ENCODE results near the gene ARL14. TPM values are rescaled to one million over a fixed set of nuclear protein-coding genes. Genes with fewer than 3 reads are reported as not detected.

Gene ARL14
- total RNA-seq, result not detected
- total RNA-seq, result 0 reads per million in 2 donors

DNA sequence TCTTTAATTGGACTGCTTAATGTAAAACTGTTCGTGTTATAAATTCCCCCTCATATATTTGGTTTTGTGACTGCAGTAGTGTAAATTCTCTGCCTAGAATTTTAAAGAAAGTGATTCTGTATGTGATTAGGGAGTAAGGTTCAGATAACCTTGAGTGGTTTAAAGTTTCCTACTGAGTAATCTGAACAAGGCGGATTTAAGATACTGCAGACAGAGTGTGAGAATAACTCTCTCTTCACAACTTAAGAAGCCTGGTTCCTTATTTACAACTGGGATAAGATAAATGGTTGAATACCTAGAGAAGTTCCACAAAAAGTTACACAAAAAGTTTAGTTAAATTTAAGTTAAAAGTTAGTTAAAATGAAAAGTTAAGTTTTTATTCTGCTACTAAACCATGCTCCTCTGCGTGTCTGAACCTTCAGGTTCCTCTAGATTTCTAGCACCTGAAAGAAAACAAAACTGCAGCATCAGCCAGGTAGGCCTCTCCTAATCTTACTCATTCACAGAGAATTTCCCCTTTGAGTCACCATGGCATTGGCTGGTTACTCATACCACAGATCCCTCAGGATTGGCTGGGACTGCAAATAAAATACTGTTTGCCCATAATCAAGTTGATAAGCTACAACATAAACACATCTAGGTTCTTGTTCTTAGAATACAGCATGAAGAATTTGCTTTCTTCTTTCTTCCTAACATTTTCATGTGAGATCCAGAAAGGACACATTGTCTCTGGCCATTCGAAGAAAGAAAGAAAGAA lies at the start of gene ARL14:
Gene ARL14 (plus strand): TSS at position 614 of the 757 bp plus-strand sequence. CDS start 187 bp downstream, outside the sequence.
- ATAC-seq, result no peak
- no peak within 1 kb of the TSS for H3K27ac Mint-ChIP-seq

DNA sequence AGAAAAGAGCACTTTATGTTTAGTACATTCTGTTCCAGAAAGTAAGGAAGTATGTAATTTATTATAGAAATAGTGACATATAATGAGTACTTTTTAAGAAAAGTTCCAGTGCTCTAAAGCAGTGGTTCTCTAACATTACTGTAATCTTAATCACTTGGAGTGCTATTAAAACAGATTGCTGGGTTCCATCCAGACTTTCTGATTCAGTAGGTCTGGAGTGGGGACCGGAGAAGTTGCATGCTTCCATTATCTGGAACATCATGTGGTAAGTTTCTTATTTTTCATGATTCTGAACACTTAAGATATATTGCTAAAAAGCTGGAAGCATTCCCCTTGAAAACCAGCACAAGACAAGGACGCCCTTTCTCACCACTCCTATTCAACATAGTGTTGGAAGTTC lies 47.5 kb upstream of the ARL14 start:
- no peak overlapping the region for H3K27ac Mint-ChIP-seq
- DNase-seq (no peak), ATAC-seq (no peak)
- no peaks in the 10 kb centered on the region for H3K9me3 ChIP-seq (ENCODE audit: control insufficient read depth, low read length, poor library complexity, severe bottlenecking)
- H3K4me1 Mint-ChIP-seq, result no peaks in the 10 kb centered on the region
- H3K36me3 Mint-ChIP-seq (ENCODE audit: low read depth), result peaks cover 2% of the 10 kb centered on the region
- peaks cover 36% of the 10 kb centered on the region for H3K27me3 Mint-ChIP-seq
- no peak overlapping the region for H3K4me3 Mint-ChIP-seq

More for the DNA sequence above, at the start of gene ARL14:
- Mint-ChIP-seq H3K4me3 (no peak within 1 kb of the TSS), H3K4me1 (no peaks in the 10 kb centered on the region), H3K27me3 (peaks cover 17% of the 10 kb centered on the region), H3K36me3 (ENCODE audit: low read depth) (peaks cover 2% of the 10 kb centered on the region)
- no peak for DNase-seq
- H3K9me3 ChIP-seq (ENCODE audit: control insufficient read depth, low read length, poor library complexity, severe bottlenecking), result no peaks in the 10 kb centered on the region

DNA sequence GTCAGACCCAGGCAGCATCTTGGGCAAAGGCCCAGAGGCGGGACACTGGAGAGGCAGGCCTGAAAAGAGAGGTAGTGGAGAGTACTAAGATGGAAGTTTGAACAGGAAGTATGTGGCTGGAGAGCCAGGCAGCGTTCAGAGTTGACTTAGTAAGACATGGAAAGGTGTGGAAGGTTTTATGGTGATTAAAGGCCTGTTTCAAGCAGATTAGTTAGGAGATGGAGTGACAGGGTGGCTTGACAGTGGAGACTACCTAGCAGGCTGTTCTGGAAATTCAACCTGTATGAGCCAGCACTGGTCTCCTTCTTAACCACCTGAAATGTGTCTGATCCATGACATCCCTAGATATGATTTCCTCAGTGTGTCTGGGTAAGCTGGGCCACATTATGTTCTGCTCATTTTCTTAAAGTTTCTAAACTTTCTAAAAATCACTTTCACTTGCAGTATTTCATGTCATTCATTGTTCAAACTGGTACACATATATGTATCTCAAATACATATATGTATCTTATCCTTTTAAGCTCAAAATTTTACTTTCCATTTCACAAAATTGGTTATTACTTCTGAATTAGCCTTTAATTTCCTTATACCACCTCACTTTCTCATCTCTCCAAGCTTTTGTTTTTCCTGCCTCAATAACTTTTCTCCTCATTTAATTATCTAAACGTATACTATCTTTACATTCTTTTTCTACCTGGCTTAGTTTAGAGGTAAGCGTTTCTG lies 43.4 kb upstream of the ARL14 start:
- Mint-ChIP-seq H3K27me3 (peaks cover 34% of the 10 kb centered on the region), H3K4me3 (no peak overlapping the region), H3K36me3 (ENCODE audit: low read depth) (peaks cover 2% of the 10 kb centered on the region), H3K27ac (no peak overlapping the region), H3K4me1 (no peaks in the 10 kb centered on the region)
- ATAC-seq (no peak), DNase-seq (no peak)
- no peaks in the 10 kb centered on the region for H3K9me3 ChIP-seq (ENCODE audit: control insufficient read depth, low read length, poor library complexity, severe bottlenecking)

DNA sequence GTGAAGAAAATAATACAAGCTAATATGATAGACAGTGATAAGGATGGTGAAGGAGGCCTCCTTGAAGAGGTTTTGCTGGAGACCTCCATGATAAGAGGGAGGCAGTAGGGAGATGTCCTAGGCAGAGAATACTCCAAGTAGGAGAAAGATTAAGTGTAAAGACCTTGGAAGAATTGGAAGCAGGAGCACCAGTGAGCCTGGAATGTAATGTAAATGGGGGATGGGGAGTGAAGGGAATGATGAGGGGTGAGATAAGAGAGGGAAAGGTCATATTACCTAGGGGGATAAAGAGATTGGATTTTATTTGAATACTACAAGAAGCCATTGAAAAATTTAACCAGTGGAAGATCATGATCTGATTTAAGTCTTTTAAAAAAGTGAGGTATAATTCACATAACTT lies 41.7 kb upstream of the ARL14 start:
- no peak overlapping the region for H3K4me3 Mint-ChIP-seq
- ATAC-seq (no peak), DNase-seq (no peak)
- peaks cover under 1% of the 10 kb centered on the region for H3K36me3 Mint-ChIP-seq (ENCODE audit: low read depth)
- no peaks in the 10 kb centered on the region for H3K9me3 ChIP-seq (ENCODE audit: control insufficient read depth, low read length, poor library complexity, severe bottlenecking)
- no peak overlapping the region for H3K27ac Mint-ChIP-seq
- H3K4me1 Mint-ChIP-seq, result no peaks in the 10 kb centered on the region
- peaks cover 29% of the 10 kb centered on the region for H3K27me3 Mint-ChIP-seq

DNA sequence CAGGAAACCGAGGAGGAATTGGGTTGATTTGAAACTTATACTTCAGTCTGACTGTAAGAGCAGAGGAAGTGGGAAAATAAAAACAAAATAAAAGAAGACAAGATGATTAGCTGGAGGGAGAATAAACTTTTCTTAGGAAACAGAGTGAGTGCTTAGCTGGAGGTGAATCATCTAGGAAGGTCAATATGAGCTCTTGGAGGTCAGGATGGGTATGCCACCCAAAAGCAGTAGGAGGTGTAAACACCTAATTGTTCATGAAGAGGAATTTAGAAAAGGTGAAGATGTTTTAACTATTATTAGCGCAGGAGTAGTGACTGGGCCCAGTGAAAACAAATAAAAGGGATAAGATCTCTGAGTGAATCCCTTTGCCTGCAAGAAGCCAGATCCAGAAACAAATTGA lies 39.9 kb upstream of the ARL14 start:
- no peak for ATAC-seq
- no peak for DNase-seq
- Mint-ChIP-seq H3K36me3 (ENCODE audit: low read depth) (no peaks in the 10 kb centered on the region), H3K4me3 (no peak overlapping the region), H3K4me1 (no peaks in the 10 kb centered on the region), H3K27ac (no peak overlapping the region), H3K27me3 (peaks cover 24% of the 10 kb centered on the region)
- no peaks in the 10 kb centered on the region for H3K9me3 ChIP-seq (ENCODE audit: control insufficient read depth, low read length, poor library complexity, severe bottlenecking)

DNA sequence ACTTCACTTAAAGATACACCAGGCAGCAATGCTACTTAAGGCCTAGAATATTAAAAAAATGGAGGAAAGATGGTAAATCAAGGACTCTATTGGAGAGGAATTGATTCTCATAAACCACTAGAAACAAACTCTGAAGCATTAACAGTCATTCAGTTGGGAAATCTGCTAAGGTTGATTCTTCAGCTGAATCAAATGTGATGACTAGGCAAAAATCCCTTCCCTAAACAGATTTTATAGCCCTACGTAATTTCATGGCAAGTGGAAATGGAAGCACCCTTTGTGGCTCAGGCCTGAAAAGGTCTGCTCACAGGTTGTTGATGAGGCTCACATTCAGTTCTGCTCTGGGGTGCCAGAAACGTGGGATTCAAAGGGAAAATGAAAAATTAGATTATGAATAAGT lies 38.8 kb upstream of the ARL14 start:
- ATAC-seq (no peak), DNase-seq (no peak)
- H3K27me3 Mint-ChIP-seq, result peaks cover 24% of the 10 kb centered on the region
- H3K36me3 Mint-ChIP-seq (ENCODE audit: low read depth), result no peaks in the 10 kb centered on the region
- H3K9me3 ChIP-seq (ENCODE audit: control insufficient read depth, low read length, poor library complexity, severe bottlenecking), result no peaks in the 10 kb centered on the region
- H3K27ac Mint-ChIP-seq, result no peak overlapping the region
- H3K4me3 Mint-ChIP-seq, result no peak overlapping the region
- peaks cover 3% of the 10 kb centered on the region for H3K4me1 Mint-ChIP-seq

DNA sequence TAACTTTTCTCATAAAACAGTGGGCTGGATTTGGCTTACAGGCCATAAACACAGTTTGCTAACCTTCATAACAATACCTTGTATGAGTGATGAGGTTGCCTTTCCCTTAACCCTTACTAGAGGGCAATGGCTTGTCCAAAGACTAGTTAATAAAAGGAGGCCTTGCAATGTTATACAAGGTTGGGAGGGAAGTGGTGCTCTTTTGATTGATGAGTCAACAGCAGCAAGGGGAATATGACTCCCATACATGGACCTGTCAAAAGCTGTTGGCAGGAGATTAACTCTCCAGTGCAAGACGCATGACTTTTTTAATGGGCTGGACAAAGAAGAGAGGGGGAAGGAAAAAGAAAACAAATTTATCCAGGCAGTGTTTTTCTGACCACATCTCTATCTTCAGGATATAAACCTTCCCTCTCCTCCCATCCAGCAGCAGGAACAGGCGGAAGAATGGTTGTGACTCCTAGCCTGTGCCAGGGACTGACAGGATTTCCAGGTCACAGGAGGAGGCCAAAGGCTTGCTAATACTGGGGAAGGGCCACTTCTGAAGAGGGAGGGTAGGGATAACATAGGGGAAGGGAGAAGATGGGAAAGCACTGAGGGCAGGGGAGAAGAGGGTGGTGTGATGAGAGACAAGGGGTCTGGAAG lies 35.2 kb upstream of the ARL14 start:
- ATAC-seq (no peak), DNase-seq (no peak)
- Mint-ChIP-seq H3K4me1 (peaks cover 3% of the 10 kb centered on the region), H3K36me3 (ENCODE audit: low read depth) (no peaks in the 10 kb centered on the region), H3K27ac (no peak overlapping the region), H3K27me3 (peaks cover 17% of the 10 kb centered on the region), H3K4me3 (no peak overlapping the region)
- H3K9me3 ChIP-seq (ENCODE audit: control insufficient read depth, low read length, poor library complexity, severe bottlenecking), result no peaks in the 10 kb centered on the region

DNA sequence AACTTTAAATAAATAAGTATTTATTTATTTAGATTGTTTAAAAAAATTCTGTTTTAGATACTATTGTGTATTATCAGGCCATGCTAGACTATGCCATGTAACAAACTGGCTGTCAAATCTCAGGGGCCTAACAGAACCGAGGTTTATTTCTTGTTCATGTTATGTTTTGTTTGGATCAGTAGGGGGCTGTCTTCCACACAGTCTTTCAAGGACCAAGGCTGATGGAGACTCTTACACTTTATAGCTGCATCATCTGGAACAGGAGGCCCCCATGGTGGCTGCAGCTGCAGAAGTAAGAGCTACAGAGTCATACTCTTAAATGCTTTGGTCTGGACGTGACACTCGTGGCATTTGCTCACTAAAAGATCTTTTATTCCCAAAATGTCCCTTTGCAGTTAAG lies 33.0 kb upstream of the ARL14 start:
- Mint-ChIP-seq H3K4me1 (peaks cover 3% of the 10 kb centered on the region), H3K36me3 (ENCODE audit: low read depth) (no peaks in the 10 kb centered on the region), H3K27me3 (peaks cover 4% of the 10 kb centered on the region), H3K4me3 (no peak overlapping the region), H3K27ac (no peak overlapping the region)
- ATAC-seq, result no peak
- no peak for DNase-seq
- no peaks in the 10 kb centered on the region for H3K9me3 ChIP-seq (ENCODE audit: control insufficient read depth, low read length, poor library complexity, severe bottlenecking)

DNA sequence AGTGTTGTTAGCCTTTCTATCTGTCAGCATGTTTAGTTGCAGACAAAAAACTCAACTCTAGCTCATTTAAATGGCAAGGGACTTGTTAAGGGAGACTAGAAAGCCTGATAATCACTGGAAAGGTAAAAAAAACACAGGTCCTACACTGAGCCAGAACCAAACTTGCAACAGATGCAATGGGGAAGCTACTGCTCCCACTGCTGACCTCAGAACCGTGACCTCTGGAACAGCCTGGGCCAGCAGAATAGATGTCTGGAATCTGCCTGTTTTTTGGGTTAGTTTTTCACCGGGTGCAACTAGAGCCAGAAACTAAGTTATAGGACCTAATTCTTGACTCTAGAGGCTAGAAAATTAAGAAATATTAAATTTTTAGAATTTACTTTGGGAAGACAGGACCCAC lies 32.5 kb upstream of the ARL14 start:
- H3K36me3 Mint-ChIP-seq (ENCODE audit: low read depth), result no peaks in the 10 kb centered on the region
- no peak overlapping the region for H3K4me3 Mint-ChIP-seq
- H3K9me3 ChIP-seq (ENCODE audit: control insufficient read depth, low read length, poor library complexity, severe bottlenecking), result no peaks in the 10 kb centered on the region
- H3K27ac Mint-ChIP-seq, result no peak overlapping the region
- peaks cover 3% of the 10 kb centered on the region for H3K4me1 Mint-ChIP-seq
- no peak for DNase-seq
- no peaks in the 10 kb centered on the region for H3K27me3 Mint-ChIP-seq
- ATAC-seq, result no peak

DNA sequence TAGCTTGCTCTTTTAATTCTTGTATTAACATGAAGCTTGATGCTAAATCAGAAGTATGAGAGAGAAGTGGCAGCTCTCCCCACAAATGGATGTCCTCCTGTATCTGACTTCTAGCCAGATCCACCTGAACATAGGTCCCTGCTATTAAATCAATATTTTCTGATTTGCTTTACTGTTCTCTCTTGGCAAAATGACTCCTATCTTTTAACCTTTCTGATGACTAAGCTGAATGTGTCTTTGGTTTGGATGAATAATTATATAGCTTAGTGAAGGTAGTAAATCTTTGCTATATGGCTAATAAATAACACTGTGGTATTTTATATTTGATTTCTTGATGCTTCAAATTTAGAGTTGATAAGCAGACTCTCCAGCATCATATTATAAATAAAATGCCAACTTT lies 28.3 kb upstream of the ARL14 start:
- Mint-ChIP-seq H3K4me1 (no peaks in the 10 kb centered on the region), H3K27ac (no peak overlapping the region)

DNA sequence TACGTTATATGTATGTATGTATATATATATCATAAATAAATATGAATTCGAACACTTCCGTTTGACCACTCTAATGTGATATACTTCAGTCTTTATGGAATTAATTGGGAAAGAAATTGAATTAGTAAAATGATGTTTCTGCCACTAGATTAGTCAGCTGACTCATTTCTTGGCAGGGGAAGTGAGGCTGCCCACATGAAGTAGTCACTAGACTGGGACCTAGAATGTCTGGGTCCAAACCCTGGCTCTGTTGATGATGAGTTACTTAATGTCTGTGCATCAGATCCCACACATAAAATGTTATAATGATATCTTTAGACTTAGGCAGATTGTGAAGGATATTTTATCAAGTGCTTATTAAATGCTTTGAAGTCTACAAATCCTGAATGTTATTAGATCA lies 27.4 kb upstream of the ARL14 start:
- H3K36me3 Mint-ChIP-seq (ENCODE audit: low read depth), result no peaks in the 10 kb centered on the region
- H3K27ac Mint-ChIP-seq, result no peak overlapping the region
- ATAC-seq (no peak), DNase-seq (no peak)
- H3K27me3 Mint-ChIP-seq, result peaks cover 11% of the 10 kb centered on the region
- no peaks in the 10 kb centered on the region for H3K9me3 ChIP-seq (ENCODE audit: control insufficient read depth, low read length, poor library complexity, severe bottlenecking)
- no peak overlapping the region for H3K4me3 Mint-ChIP-seq
- no peaks in the 10 kb centered on the region for H3K4me1 Mint-ChIP-seq

More for the DNA sequence above, 28.3 kb upstream of the ARL14 start:
- no peak for DNase-seq
- H3K9me3 ChIP-seq (ENCODE audit: control insufficient read depth, low read length, poor library complexity, severe bottlenecking), result no peaks in the 10 kb centered on the region
- peaks cover 11% of the 10 kb centered on the region for H3K27me3 Mint-ChIP-seq
- no peak for ATAC-seq
- no peaks in the 10 kb centered on the region for H3K36me3 Mint-ChIP-seq (ENCODE audit: low read depth)
- H3K4me3 Mint-ChIP-seq, result no peak overlapping the region

DNA sequence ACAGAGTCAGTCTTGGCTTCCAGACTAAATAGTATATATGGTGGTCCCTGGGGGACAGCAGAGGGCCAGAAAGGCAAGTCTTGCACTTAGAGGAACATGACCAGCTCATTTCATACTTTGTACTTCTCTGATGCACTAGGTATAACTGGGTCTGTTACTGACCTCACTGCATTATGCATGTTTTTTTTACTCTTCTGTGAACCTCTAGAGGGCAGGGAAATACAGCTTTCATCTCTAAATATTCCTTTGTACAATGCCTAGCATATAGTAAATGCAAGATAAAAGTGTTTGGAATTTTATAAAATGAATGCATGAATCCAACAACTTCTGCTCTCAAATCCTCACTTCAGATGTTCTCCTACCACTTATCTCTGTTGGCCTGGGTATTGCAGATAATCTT lies 23.4 kb upstream of the ARL14 start:
- ATAC-seq, result no peak
- no peak overlapping the region for H3K4me3 Mint-ChIP-seq
- peaks cover 25% of the 10 kb centered on the region for H3K27me3 Mint-ChIP-seq
- H3K27ac Mint-ChIP-seq, result no peak overlapping the region
- no peaks in the 10 kb centered on the region for H3K9me3 ChIP-seq (ENCODE audit: control insufficient read depth, low read length, poor library complexity, severe bottlenecking)
- no peaks in the 10 kb centered on the region for H3K36me3 Mint-ChIP-seq (ENCODE audit: low read depth)
- no peak for DNase-seq
- H3K4me1 Mint-ChIP-seq, result no peaks in the 10 kb centered on the region

DNA sequence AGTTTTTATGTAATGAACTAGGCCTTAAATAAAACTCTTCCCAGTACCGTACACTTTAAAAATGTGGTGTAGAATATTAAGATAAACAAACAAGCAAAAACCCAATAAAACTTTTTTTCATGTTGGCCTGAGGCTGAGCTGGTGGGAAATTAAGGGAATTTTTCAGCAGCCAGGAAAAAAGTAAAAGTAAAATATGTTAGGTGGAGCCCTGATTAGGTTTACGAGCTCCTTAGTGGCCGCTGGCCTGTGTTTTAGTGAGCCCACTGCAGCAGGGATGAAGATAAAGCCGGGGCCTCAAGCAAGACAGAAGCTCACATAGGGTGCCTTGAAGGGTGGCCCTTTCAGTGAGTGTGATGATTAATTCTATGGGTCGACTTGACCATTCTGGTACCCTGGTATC lies 16.1 kb upstream of the ARL14 start:
- no peak overlapping the region for H3K27ac Mint-ChIP-seq
- H3K9me3 ChIP-seq (ENCODE audit: control insufficient read depth, low read length, poor library complexity, severe bottlenecking), result no peaks in the 10 kb centered on the region
- H3K27me3 Mint-ChIP-seq, result peaks cover 2% of the 10 kb centered on the region
- DNase-seq (no peak), ATAC-seq (no peak)
- H3K36me3 Mint-ChIP-seq (ENCODE audit: low read depth), result no peaks in the 10 kb centered on the region
- H3K4me1 Mint-ChIP-seq, result peaks cover 5% of the 10 kb centered on the region
- no peak overlapping the region for H3K4me3 Mint-ChIP-seq

All from T-helper 17 cell (primary cell).